Effector CD8-positive, alpha-beta T cell (primary cell): Measurements from ENCODE around the gene UFSP2.
"Not testable (repeated sequence)": the region's sequence is repeated elsewhere in the genome, so short reads cannot be mapped to it uniquely, and the experiment has no call there.

ENCODE experiments used
- DNase-seq: peaks from one replicate; lab custom pipeline; 2025; lab: John Stamatoyannopoulos, UW

Gene UFSP2

DNA sequence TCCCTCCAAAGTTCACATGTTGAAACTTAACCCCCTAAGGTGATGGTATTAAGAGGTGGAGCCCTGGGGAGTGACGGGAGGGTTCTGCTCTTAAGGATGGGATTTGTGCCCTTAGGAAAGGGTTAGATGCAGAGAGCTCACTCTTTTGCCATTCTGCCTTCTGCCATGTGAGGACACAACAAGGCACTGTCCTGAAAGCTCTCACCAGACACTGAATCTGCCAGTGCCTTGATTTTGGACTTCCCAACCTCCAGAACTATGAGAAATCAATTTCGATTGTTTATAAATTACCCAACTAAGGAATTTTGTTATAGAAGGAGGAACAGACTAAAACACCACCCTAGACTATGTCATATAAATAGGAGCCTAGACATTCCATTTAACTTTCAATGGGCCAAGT, 41.7 kb downstream of the UFSP2 start:
- DNase-seq = no peak

GRCh38 chr4:185383451-185383850, 42.3 kb downstream of the UFSP2 start:
- DNase-seq = no peak

- DNase-seq = no peak
Observed at GRCh38 chr4:185382754-185383153, 43.0 kb downstream of the UFSP2 start.

DNA sequence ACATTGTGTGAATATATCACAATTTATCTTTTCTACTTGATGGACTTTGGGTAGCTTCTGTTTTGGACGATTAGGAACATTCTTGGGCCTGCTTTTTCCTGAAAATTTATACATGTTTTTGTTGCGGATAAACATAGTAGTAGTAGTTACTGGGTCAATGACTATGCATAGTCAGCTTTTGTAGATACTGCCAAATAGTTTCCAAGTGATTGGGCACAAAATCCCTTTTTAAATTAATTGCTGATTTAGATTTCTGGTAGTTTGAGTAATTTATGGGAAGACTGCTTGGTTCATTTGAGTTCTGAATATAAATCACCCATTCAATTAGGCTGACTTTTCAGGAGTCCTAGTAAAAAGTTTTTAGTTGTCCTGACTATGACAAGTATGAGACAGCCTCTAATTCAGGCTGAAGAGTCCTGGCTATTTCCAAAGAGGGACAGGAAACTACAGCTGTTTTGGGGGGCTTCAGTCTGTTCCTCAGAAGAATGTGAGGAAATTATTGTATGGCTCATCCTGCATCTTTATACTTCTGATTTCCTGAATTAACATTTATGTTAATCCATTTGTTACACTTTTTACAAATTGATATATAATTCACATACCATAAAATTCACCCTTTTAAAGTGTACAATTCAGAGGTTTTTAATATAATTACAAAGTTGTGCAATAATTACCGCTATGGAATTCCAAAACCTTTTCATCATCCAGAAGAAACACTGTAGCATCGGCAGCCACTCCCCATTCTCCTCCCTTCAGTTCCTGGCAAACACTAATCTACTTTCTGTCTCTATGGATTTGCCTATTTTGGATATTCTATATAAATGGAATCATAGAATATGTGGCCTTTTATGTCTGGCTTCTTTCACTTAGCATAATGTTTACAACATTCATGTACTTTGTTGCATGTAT, 44.2 kb downstream of the UFSP2 start:
- DNase-seq = no peak

DNA sequence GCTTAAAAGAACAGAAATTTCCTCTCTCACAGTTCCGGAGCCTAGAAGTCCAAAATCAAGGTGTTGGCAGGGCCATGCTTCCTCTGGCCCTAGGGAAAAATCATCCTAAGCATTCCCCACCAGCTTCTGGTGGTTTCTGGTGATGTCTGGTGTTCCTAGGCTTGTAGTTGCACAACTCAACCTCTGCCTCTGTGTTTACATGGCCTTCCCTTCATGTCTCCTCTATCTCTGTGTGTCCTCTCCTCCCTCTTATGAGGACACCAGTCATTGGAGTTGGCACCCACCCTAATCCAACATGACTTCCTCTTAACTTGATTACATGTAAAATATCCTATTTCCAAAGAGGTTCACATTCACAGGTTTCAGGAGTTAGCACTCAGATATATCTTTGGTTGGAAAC, 45.4 kb downstream of the UFSP2 start:
- DNase-seq = no peak

DNA sequence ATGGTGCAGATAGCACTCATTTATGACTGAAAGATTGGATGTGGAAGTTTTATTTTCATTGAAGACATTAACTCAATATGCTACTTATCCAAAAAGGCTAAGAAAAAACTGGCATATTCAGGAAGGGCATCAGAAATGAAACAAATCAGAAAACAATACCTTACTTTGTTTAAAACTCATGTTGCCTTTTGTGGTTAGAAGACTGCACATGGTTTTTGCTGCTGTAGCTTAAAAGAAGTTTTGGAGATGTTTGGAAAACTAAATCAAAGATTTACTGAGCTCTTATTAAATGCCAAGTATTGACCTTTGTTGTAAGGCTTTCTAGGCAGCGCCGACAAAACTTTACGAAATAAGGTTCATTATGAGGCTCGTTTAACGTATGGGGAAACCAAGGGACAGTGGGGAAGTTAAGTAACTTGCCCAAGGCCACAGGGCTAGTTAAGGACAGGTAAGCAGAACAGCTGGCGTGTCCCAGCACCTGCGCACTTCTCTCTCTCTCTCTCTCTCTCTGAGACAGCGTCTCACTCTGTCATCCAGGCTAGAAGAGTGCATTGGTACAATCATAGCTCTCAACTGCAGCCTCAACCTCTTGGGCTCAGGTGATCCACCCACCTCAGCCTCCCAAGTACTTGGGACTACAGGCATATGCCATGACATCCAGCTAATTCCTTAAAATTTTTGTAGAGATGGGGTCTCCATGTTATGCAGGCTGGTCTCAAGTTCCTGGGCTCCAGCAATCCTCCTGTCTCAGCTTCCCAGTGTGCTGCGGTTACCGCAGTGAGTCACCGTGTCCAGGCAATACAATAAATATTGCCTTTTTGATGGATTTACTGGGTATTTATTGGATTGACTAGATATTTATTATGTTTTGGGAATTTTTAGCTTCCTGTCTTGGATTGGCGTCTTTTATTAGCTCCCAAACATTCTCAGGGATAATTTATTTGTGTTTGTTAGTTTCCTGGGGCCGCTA, 46.2 kb downstream of the UFSP2 start:
- DNase-seq = no peak

GRCh38 chr4:185378264-185378663, 47.5 kb downstream of the UFSP2 start:
- DNase-seq = no peak

DNA sequence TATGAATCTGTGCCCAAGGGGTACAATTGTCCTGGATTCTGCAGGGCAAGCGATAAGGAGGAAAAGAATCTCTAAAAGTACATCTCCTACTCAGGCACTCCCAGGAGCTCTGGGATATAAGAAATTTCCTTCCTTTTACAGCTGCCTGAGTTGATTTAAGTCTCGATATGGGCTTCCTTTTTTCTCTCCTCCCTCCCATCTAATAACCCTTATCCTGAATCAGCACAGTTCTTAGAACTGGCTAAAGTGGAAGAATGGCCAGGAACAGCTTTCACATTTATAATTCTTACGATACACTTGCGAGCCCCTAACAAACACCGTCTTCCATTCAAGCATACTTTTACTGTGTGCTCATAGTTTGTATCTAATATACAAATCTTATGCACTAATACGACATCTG, 51.2 kb downstream of the UFSP2 start:
- no peak for DNase-seq

DNA sequence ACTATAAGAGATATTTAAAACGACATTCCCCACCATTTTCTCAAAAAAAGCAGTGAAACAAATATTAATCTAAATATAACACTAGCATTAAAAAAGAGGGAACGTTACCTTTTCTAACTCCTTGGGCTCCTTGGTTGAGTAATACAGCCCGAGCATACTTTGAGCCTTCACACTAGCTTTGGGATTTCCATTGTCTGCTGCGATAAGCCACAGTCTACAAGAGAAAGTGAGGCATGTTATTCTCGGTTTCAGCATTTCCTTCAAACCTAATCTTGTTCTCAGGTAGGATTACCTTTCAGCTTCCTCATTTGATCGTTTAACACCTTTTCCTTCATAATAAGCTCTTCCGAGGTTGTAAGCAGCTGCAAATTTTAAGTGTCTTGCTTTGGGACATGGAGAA, 51.7 kb downstream of the UFSP2 start:
- DNase-seq = no peak

DNA sequence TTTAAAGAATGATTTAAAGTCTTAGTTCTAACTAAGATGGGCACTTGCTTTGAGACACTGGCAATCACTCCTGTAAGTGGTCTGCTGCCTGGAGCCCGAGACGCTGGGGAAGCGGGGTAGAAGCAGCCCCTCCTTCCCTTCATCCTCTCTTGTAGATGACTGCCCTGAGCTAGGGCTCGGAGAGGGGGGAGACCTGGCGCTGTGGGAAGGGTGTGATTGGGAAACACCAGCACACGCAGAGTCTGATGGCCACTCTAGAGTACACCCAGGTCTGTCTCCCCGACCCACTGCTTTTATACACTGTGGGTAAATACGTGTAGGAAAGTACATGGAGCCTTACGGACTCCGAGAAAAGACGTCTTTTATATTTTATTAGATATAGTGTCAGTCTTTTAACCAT, 54.1 kb downstream of the UFSP2 start:
- no peak for DNase-seq

DNA sequence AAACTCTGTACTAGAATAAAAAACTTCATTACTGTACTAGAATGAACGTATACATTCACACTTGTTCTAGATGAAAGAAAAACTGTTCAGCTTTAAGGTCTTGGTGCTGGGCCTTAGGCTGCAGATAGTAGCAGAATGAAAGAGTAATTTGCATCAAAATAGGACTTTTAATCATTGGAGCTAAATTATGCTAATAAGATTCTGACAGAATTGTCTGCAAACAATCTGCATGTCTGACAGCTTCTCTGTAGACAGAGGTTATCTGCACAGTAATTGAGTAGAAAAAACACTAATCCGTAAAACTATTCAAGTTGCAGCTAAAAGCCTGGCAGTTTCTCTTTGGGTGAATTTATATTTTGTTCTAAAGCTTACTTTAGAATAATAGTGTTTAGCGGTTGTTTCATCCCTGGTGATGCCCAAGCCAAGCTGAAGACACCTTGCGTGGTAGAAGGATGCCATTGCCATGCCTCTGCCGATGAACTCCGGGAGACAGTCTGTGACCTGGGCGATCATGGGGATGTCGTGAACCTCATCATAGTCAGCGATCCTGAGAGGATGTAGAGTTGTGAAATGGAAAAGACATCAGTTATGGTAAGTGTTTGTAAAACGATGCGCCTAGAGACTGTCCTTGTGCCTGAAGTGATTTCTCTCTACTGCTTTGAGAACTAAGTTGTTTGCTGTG, 55.4 kb downstream of the UFSP2 start:
- no peak for DNase-seq

- no peak for DNase-seq
Observed at GRCh38 chr4:185369731-185370130, 56.0 kb downstream of the UFSP2 start.

- DNase-seq = no peak
Observed at GRCh38 chr4:185364886-185365285, 60.9 kb downstream of the UFSP2 start.

DNA sequence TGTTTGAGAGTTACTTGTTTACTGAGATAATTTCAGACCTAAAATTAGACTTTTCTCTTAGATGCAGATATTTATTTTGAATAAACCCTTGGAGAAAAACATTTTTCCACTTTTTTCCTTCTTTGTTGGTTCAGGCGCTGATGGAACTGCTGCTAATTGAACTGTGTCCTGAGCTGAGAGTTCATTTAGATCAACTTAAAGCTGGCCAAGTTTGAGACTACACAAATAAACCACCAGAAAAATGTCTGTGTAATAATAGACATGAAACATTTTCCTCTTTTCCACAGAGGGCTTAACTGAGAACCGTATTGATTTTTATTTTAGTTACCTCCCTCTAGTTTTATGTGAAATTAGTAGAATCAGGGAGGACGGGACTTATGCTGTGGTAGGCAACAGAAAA, 62.5 kb downstream of the UFSP2 start:
- no peak for DNase-seq

DNA sequence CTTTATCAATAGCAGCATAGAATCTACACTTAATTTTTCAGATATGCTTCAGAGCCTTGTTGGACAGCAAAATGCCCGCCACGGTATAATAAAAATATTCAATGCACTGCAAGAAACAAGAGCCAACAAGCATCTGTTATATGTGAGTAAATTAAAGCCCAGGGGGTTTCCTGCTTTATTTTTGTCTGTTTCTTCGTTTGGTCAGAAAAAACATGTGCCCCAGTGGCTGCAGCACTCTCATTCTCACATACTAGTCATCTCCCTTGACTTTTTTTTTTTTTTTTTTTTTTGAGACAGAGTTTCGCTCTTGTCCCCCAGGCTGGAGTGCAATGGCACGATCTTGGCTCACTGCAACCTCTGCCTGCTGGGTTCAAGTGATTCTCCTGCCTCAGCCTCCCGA, 63.2 kb downstream of the UFSP2 start:
- DNase-seq = not testable (repeated sequence)

DNA sequence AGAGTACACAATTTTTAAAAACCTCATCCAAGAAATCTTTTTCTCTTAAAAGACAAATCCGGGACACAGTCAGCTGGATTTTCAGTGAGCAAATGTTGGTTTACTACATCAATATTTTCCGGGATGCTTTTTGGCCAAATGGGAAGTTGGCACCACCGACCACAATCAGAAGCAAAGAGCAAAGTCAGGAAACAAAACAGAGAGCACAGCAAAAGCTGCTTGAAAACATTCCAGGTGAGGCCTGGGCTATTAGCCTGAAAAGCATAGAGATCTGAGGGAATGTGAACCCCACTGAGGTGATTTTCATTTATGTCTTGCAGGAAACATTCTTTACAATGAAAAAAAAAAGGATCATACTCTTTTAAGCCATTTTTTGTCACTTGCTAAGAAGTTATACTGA, 63.9 kb downstream of the UFSP2 start:
- no peak for DNase-seq

DNA sequence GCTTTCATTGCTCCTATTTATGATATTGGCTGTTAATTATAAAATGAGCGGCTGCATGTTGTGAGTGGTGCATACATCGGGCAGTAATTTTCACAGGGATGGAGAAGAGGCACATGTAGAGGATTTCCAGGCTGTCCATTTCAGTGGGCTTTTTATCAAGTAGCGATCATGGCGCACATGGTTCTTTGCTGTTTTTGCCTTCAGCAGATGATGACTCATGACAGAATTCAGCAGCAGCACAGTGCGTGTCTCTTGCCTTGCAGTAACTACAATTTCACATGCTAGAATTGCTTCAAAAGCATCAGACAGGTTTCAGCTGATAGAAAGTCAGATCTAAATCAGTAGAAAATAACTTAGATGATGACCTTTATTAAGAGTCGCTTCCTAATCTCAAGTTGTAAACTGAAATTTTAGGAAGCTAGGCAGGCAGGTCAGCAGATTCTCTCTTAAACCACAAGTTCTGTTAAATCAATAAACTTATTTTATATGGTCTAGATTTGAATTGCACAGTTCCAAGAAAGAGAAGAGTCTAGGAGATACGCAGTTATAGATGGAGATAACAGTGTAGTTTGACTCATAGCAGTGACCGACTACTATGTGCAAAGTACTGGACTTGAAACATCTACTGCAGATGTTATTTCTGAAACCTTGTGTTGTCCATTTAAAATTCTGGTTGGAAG, 65.9 kb downstream of the UFSP2 start:
- DNase-seq = no peak

DNA sequence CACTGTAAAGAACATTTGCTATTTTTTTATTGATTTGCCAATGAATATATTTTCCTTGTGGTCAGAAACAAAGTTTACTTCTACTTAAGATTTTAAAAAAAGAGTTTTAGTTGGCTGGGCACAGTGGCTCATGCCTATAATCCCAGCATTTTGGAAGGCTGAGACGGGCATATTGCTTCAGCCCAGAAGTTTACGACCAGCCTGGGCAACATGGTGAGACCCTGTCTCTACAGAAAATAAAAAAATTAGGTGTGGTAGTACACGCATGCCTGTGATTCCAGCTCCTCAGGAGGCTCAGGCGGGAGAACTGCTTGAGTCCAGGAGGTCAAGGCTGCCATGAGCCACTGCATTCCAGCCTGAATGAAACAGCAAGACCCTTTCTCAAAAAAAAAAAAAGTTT, 66.8 kb downstream of the UFSP2 start:
- no peak for DNase-seq

- DNase-seq = no peak
Observed at GRCh38 chr4:185358514-185358913, 67.2 kb downstream of the UFSP2 start.

- no peak for DNase-seq
Observed at GRCh38 chr4:185357733-185358440, 67.9 kb downstream of the UFSP2 start.

GRCh38 chr4:185357211-185357610, 68.6 kb downstream of the UFSP2 start:
- DNase-seq = no peak
